Measurements from ENCODE around the gene PIP4K2B. TPM values are rescaled to one million over a fixed set of nuclear protein-coding genes. Genes with fewer than 3 reads are reported as not detected.

The PIP4K2B gene
- total RNA-seq, 1 experiment from 2014 or later, result 47.4 TPM

DNA sequence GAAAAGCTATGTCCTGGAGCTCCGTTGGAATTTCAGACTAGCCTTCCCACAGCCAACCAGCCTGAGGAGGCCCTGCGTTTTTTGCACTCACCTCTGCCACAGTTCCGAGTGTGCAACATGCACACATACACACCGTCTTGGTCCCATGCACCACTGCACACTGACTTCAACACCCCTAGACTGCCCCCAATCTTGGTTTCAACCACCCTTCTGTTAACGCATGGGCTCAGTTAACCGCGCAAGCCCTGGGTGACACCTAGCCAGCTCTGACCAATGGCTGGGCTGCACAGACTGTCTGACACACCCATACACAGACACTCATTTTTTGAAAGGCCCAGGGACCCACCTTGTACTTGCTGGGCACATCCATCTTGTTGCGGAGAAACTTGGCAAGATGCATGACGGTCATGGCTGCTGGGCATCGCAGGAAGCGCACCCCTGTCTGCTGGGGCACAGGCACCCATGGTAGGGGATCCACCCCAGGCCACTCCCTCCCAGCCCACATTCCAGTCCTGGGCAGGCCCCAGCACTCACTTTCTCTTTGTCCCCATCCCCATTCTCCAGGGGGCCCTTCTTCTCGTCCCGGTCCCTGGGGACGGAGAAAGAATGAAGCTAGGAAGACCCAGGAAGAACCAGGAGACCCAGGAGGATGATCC lies 61.2 kb downstream of the PIP4K2B start:
- CTCF ChIA-PET, result no interaction called here
- Histone ChIP-seq H3K4me2 (no peak overlapping the region), H3K9me3 (ENCODE audit: insufficient read depth, low read depth) (no peaks in the 10 kb centered on the region), H2AFZ (no peak overlapping the region), H3K27me3 (ENCODE audit: insufficient read depth, low read depth) (no peaks in the 10 kb centered on the region), H3K27ac (no peak overlapping the region), H3K79me2 (ENCODE audit: low read depth) (peaks cover 20% of the 10 kb centered on the region), H3F3A (ENCODE audit: insufficient read depth, low read depth) (peaks cover 50% of the 10 kb centered on the region), H3K4me3 (no peak overlapping the region), H3K9me2 (ENCODE audit: insufficient read depth) (no peaks in the 10 kb centered on the region), H3K4me1 (replicated peaks; ENCODE audit: insufficient read depth) (no peaks in the 10 kb centered on the region), H4K20me1 (ENCODE audit: insufficient read depth) (peaks cover 35% of the 10 kb centered on the region), H3K36me3 (ENCODE audit: low read depth) (peaks cover 9% of the 10 kb centered on the region; the same call in 1 of the 2 replicates)
- DNase-seq, result no peak
- TF ChIP-seq EZH2 (IDR thresholded peaks at IDR 0.05; ENCODE audit: low read depth), result no peak
- TF ChIP-seq CTCF (conservative IDR thresholded peaks at IDR 0.05), result no peak
- intact Hi-C loops (cut with micrococcal nuclease; ENCODE audit: unreplicated experiment), result no loop called here
- POLR2A ChIA-PET (ENCODE audit: unreplicated experiment), result no interaction called here
- BruUV-seq (replicated peaks), result no TSS peak

- H3K9me3 ChIP-seq (ENCODE audit: insufficient read depth, low read depth), result no peaks in the 10 kb centered on the region
- peaks cover 21% of the 10 kb centered on the region for H3K79me2 ChIP-seq (ENCODE audit: low read depth)
- no peak overlapping the region for H3K4me3 ChIP-seq
- no peaks in the 10 kb centered on the region for H3K27me3 ChIP-seq (ENCODE audit: insufficient read depth, low read depth)
- H3K36me3 ChIP-seq (ENCODE audit: low read depth), result peaks cover 9% of the 10 kb centered on the region; the same call in 1 of the 2 replicates
- peak; percentile 98 for TF ChIP-seq CTCF (conservative IDR thresholded peaks at IDR 0.05)
- TF ChIP-seq EZH2 (IDR thresholded peaks at IDR 0.05; ENCODE audit: low read depth), result no peak
- H3K4me2 ChIP-seq, result no peak overlapping the region
- intact Hi-C loops (cut with micrococcal nuclease; ENCODE audit: unreplicated experiment), result no loop called here
- H3F3A ChIP-seq (ENCODE audit: insufficient read depth, low read depth), result peaks cover 49% of the 10 kb centered on the region
- ChIA-PET CTCF (interaction anchor here (0.5 to 1.4 kb wide), 3 partner anchors 42 to 232 kb away, joined by 4 to 11 read pairs (median 10); partner anchors contain the start of gene FBXO47), POLR2A (ENCODE audit: unreplicated experiment) (no interaction called here)
- no peaks in the 10 kb centered on the region for H3K9me2 ChIP-seq (ENCODE audit: insufficient read depth)
- peaks cover 23% of the 10 kb centered on the region; the same call in 1 of the 2 replicates for H4K20me1 ChIP-seq (ENCODE audit: insufficient read depth)
- no peak overlapping the region for H2AFZ ChIP-seq
- BruUV-seq (replicated peaks), result TSS peak; percentile 80
- no peak for DNase-seq
- H3K27ac ChIP-seq, result no peak overlapping the region
- H3K4me1 ChIP-seq (replicated peaks; ENCODE audit: insufficient read depth), result peaks cover 11% of the 10 kb centered on the region
Measured at GRCh38 chr17:38735161-38735997, 64.0 kb downstream of the PIP4K2B start.
